WI38 (cell line): ENCODE results near the gene SALL3.

ENCODE experiments used
- H3K4me3 ChIP-seq: 2 replicates; pipeline ENCODE4 v1.5.1; 2011; ENCODE audit warnings: low read depth, mild to moderate bottlenecking, control low read depth, low read length
- TF ChIP-seq, protein P1 (sequence below): IDR thresholded peaks from 2 replicates; pipeline ENCODE4 v1.5.1; 2012; ENCODE audit warnings: low read depth, mild to moderate bottlenecking, control low read depth, low read length

Gene SALL3

DNA sequence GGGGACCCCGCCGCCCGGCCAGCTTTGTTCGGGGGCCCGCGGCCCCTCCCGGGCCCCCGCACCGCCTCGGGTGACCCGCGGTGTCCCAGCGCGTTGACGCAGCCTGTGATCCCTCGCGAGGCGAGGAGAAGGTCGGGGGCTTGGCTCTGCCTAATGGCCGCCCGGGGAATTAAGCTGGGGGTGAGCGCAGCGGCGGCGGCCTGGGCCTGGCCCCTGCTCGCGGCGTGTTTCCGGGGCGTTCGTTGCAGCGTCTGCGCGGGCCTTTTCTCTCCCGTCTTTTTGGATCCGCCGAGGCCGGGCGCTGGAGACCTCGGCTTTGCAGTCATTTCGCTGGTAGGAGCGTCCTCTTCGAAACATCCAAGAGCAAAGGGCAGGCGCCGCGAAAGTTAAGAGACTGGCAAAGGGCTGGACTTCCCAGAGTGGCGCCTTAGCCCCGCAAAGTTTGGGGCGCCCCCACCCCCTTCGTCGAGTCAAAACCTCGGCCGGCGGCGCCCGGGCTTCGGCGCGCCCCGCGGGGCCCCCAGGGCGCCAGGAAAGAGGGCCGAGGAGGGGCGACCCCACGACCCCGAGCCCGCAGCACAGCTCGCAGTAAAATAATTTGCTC, 1.3 kb downstream of the SALL3 start:
- TF ChIP-seq, protein P1, sequence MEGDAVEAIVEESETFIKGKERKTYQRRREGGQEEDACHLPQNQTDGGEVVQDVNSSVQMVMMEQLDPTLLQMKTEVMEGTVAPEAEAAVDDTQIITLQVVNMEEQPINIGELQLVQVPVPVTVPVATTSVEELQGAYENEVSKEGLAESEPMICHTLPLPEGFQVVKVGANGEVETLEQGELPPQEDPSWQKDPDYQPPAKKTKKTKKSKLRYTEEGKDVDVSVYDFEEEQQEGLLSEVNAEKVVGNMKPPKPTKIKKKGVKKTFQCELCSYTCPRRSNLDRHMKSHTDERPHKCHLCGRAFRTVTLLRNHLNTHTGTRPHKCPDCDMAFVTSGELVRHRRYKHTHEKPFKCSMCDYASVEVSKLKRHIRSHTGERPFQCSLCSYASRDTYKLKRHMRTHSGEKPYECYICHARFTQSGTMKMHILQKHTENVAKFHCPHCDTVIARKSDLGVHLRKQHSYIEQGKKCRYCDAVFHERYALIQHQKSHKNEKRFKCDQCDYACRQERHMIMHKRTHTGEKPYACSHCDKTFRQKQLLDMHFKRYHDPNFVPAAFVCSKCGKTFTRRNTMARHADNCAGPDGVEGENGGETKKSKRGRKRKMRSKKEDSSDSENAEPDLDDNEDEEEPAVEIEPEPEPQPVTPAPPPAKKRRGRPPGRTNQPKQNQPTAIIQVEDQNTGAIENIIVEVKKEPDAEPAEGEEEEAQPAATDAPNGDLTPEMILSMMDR, result no peak

DNA sequence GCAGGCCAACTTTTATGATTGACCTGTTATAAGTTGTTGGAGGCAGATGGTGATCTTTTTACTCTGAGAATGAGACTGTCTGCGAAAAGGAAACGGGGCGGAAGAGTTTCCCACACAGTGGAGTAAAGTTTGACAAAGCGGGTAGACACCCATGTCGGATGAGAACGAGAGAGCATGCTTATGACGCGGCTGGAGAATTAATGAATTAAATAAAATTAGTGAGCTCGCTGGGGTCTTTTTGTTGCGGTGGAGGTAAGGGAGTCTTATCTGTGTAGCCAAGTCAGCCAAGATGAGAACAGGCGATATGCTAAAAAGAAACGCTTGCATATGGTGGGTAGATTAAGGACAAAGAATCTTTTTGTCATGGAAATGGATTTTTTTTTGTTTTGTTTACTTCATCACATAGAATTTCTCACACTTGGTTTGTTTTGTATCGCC, 1.8 kb downstream of the SALL3 start:
- TF ChIP-seq, protein P1, result no peak
- H3K4me3 ChIP-seq, result no peak overlapping the region

More for the DNA sequence above, 1.3 kb downstream of the SALL3 start:
- no peak overlapping the region for H3K4me3 ChIP-seq

DNA sequence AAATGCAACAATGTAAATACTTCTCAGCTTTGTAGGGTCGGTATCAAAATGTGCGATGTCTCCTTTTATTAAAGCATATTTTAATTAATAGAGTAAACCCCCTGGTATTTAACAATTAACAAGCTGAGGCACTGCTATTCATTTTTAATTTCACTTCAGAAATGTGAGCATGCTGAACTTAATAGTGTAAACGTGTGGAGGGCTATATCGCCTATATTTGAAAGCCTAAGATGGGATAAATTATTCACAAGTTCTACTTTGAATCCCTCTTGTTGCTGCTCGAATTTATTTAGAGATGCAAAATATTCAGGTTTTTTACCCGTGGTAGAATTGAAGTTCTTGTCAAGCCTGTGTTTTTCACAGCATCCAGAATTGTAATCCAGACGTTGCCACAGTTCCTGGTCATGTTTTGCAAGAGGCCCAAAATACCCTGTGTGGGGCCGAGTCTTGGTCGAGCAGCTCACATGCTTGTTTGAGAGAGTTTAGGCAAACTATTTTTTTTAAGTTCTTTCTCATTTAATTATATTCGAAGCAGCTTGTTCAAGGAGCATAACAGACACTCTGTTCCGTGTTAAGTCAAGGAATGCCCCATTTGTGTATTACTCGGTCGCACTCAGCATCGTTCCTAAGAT, 2.5 kb downstream of the SALL3 start:
- no peak overlapping the region for H3K4me3 ChIP-seq

DNA sequence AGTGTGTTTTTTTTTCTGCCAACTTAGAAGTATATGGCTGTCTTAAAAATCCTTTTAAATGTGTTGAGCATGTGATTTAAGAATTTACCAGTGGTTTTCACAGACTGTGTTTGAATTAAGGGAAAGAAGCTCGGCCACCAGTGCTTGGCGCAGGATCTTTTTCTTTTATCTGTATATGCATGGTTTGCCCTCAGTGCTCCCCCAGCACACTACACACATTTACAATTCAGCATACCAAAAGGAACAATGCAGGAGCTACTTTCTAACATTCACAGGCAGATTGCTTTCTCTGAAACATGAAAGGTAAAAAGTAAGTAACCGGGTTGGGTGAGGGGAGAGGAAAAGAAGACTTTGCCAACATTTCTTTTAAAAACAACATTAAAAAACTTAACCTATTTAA, 3.9 kb downstream of the SALL3 start:
- H3K4me3 ChIP-seq, result no peak overlapping the region
- TF ChIP-seq, protein P1, result no peak

More for the DNA sequence above, 2.5 kb downstream of the SALL3 start:
- TF ChIP-seq, protein P1, result no peak

DNA sequence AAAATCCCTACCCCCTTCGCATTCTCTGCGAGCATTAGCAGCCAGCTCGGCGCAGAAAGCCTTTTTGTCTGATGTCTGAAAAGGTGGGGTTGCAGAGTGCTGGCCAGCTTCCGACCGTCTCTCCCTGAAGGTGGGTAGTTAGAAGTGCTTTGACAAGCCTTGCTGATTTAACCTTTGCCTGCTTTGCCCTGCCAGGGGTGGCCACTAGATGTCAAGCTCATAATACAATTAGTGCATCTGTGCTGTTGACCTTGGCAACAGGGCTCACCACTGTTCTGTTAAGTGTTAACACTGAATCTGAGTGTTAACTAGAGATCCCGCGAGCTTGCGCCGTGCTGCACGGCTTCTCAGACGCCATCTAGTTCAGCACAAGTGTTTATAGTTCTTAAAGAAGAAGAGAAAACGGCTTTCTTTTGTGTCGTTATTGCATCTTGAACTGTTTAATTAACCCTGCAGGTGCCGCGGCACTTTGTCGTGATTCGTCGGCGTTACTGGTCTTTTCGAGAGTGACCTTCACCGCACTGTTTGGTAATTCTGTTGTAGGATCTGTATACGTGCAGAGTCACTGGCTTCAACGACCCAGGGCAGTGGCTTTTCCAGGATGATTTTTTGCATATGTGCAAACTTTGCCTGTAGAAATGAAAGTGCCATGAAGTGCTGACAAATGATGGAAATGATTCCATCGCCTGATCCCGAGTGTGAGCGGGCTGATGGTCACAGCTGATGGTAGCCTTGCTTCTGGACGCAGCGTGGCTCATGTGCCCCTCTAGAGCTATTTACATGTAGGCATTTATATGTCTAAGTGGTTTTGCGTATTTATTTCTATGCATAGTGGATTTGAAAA, 5.5 kb downstream of the SALL3 start:
- H3K4me3 ChIP-seq, result no peak overlapping the region
- TF ChIP-seq, protein P1, result no peak

DNA sequence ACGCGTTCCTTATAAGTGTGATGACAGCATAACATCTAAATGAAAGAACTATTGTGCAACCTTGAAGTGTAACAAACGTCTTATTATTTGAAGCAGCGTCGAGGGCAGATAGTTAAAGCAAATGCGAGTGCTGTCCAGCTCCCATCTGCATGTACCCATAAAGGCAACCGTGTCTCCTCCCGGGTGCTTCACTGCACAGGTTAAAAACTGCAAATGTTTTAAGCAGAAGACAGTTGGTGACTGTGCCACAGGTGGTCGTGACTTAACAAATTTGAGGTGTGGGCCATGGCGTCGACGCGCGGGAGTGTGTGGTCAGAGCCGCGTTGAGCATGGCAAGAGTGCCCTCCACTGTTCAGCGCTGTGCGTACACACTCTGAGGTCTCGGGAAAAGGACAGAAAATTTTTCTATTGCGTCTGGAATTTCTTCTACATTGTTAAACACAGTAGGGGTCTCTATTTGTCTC, 6.4 kb downstream of the SALL3 start:
- no peak overlapping the region for H3K4me3 ChIP-seq
- TF ChIP-seq, protein P1, result no peak

DNA sequence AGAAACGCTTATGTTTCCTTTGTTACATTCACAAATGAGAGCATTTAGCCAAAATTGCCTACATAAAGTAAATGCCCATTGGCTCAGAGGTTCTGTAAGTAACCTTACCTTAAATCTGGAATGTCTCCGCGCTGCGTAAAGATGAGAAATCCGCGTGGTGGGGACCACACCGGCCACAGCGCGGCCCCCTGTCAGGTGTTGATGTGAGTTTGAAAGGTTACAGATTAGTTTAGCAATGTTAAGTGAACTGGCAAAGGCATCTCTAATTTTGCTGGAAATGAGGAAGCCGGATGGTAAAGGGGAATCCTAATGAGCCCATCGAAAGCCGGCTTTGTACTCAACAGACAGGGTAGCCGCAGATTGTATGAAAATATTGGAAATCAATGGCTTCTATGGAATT, 11.8 kb downstream of the SALL3 start:
- TF ChIP-seq, protein P1, result no peak
- H3K4me3 ChIP-seq, result no peak overlapping the region
